NCI-H1048 (cell line): Measurements from ENCODE around the gene EVC.
"Not testable (repeated sequence)": the region's sequence is repeated elsewhere in the genome, so short reads cannot be mapped to it uniquely, and the experiment has no call there.

ENCODE experiments used
- DNase-seq: peaks from one replicate; lab custom pipeline; 2025; lab: John Stamatoyannopoulos, UW

Gene EVC

GRCh38 chr4:5785806-5786680 is 75.0 kb downstream of the EVC start:
- DNase-seq, result no peak

GRCh38 chr4:5787311-5787710 is 76.3 kb downstream of the EVC start:
- DNase-seq, result no peak

- DNase-seq, result no peak
These were observed 77.1 kb downstream of the EVC start for GRCh38 chr4:5788144-5788543.

GRCh38 chr4:5789141-5789540 is 78.1 kb downstream of the EVC start:
- no peak for DNase-seq

GRCh38 chr4:5790546-5790857 is 79.5 kb downstream of the EVC start:
- DNase-seq, result no peak

- DNase-seq, result no peak
These were observed 80.7 kb downstream of the EVC start for GRCh38 chr4:5791654-5792053.

GRCh38 chr4:5793514-5793913 is 82.5 kb downstream of the EVC start:
- no peak for DNase-seq

- DNase-seq, result no peak
These were observed 84.6 kb downstream of the EVC start for GRCh38 chr4:5795580-5795979.

GRCh38 chr4:5796976-5797375 is 86.0 kb downstream of the EVC start:
- no peak for DNase-seq

GRCh38 chr4:5797866-5798265 is 86.9 kb downstream of the EVC start:
- DNase-seq, result no peak

GRCh38 chr4:5798462-5798861 is 87.5 kb downstream of the EVC start:
- no peak for DNase-seq

GRCh38 chr4:5798946-5799345 is 87.9 kb downstream of the EVC start:
- no peak for DNase-seq

- no peak for DNase-seq
These were observed 88.4 kb downstream of the EVC start for GRCh38 chr4:5799406-5799805.

- no peak for DNase-seq
These were observed 89.5 kb downstream of the EVC start for GRCh38 chr4:5800496-5800895.

GRCh38 chr4:5801696-5802095 is 90.7 kb downstream of the EVC start:
- DNase-seq, result no peak

- no peak for DNase-seq
These were observed 91.6 kb downstream of the EVC start for GRCh38 chr4:5802565-5802964.

GRCh38 chr4:5804656-5805055 is 93.7 kb downstream of the EVC start:
- no peak for DNase-seq

GRCh38 chr4:5805270-5805669 is 94.3 kb downstream of the EVC start:
- DNase-seq, result no peak

GRCh38 chr4:5808081-5808741 is 97.2 kb downstream of the EVC start:
- DNase-seq, result no peak

GRCh38 chr4:5809216-5809776 is 98.3 kb downstream of the EVC start:
- no peak for DNase-seq

GRCh38 chr4:5810151-5810550 is 99.2 kb downstream of the EVC start:
- DNase-seq, result no peak

GRCh38 chr4:5810770-5811430 is 99.9 kb downstream of the EVC start:
- DNase-seq, result no peak

- DNase-seq, result not testable (repeated sequence)
These were observed 101.1 kb downstream of the EVC start for GRCh38 chr4:5812057-5812456.
